ENCODE results near the gene EBF4. TPM values are rescaled to one million over a fixed set of nuclear protein-coding genes. Genes with fewer than 3 reads are reported as not detected.

The EBF4 gene
- polyA plus RNA-seq, 1 experiment, result 0.60 TPM

DNA sequence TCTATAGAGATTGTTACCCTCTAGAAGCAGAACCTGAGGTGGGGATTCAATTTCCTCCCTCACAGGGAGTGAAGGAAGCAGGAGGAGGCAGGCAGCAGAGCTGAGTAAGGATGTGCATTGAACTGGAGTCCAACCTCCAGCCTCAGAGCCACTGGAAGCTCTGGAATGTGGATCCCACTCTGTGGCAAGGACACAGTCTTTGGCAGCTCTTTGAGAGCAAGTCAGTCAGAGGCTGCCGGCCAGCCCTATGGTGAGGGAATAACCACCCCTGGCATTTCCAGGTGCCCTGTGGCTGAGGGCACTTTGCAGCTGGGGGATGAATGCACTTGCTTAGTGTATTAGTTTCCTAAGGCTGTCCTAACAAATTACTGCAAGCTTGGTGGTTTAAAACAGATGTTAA, 37.2 kb downstream of the EBF4 start:
- Histone ChIP-seq H3K4me3 (ENCODE audit: low read depth, low read length) (no peak overlapping the region), H3K9me3 (ENCODE audit: control insufficient read depth, insufficient read depth, low read length) (peaks cover 4% of the 10 kb centered on the region; the same call in 1 of the 2 replicates), H3K27ac (ENCODE audit: low read depth, low read length) (no peak overlapping the region), H3K27me3 (ENCODE audit: control insufficient read depth, insufficient read depth, low read length) (peaks cover 15% of the 10 kb centered on the region)
- ChIA-PET CTCF (no interaction called here), POLR2A (no interaction called here)
- TF ChIP-seq, protein P1, sequence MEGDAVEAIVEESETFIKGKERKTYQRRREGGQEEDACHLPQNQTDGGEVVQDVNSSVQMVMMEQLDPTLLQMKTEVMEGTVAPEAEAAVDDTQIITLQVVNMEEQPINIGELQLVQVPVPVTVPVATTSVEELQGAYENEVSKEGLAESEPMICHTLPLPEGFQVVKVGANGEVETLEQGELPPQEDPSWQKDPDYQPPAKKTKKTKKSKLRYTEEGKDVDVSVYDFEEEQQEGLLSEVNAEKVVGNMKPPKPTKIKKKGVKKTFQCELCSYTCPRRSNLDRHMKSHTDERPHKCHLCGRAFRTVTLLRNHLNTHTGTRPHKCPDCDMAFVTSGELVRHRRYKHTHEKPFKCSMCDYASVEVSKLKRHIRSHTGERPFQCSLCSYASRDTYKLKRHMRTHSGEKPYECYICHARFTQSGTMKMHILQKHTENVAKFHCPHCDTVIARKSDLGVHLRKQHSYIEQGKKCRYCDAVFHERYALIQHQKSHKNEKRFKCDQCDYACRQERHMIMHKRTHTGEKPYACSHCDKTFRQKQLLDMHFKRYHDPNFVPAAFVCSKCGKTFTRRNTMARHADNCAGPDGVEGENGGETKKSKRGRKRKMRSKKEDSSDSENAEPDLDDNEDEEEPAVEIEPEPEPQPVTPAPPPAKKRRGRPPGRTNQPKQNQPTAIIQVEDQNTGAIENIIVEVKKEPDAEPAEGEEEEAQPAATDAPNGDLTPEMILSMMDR (IDR thresholded peaks at IDR 0.05; ENCODE audit: low read depth, low read length), result no peak
- DNase-seq (ENCODE audit: low read depth, low spot score), result no peak

DNA sequence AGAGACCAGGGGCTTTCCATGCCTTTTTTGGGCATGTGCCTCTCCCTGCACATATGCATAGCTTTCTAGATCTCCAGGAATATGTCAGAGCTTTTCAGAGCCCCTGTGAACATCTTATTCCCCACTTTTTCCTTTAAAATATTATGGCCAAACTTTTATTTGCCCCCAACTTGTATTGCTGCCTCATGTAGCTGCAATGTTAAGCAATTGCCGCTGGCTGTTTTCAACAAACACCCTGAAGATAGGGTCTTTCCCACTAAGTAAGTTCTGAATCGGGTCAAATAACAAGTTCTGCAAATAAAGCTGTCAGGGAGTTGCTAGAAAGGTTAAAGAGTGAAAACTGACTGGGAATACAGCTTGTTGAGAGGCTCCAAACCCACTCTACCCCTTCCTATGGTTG, 42.3 kb downstream of the EBF4 start:
- no peak for DNase-seq (ENCODE audit: low read depth, low spot score)
- Histone ChIP-seq H3K9me3 (ENCODE audit: control insufficient read depth, insufficient read depth, low read length) (peaks cover 4% of the 10 kb centered on the region; the same call in 1 of the 2 replicates), H3K4me3 (ENCODE audit: low read depth, low read length) (no peak overlapping the region), H3K27ac (ENCODE audit: low read depth, low read length) (no peak overlapping the region), H3K27me3 (ENCODE audit: control insufficient read depth, insufficient read depth, low read length) (peaks cover 18% of the 10 kb centered on the region)
- POLR2A ChIA-PET, result interaction anchor here (0.7 kb wide), 1 partner anchor 209 kb away, joined by 3 read pairs; no protein-coding TSS in a partner anchor
- CTCF ChIA-PET, result interaction anchor here (1.2 to 3.2 kb wide), 2 partner anchors 9 to 47 kb away, joined by 3 to 15 read pairs; no protein-coding TSS in a partner anchor
- TF ChIP-seq, protein P1 (IDR thresholded peaks at IDR 0.05; ENCODE audit: low read depth, low read length), result no peak

DNA sequence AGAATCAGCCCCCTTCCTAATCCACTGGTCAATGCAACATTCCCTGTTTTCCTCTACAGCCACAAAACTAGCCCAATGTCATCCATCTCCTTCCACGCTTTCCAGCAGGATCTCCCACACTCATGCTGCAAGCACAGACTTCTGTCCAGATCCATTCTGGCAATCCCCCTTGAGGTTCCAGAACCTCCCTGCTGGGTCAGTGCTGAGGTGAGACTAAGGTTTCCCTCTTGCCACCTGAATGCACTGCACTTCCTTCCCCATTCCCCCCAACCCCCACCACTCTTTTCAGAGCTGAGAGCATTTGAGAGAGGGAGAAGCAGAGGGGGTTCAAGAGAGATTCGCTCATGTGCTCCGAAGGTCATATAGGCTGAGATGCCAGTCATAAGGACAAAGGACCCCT, 43.9 kb downstream of the EBF4 start:
- Histone ChIP-seq H3K9me3 (ENCODE audit: control insufficient read depth, insufficient read depth, low read length) (peaks cover 4% of the 10 kb centered on the region; the same call in 1 of the 2 replicates), H3K27ac (ENCODE audit: low read depth, low read length) (no peak overlapping the region), H3K27me3 (ENCODE audit: control insufficient read depth, insufficient read depth, low read length) (peaks cover 19% of the 10 kb centered on the region), H3K4me3 (ENCODE audit: low read depth, low read length) (no peak overlapping the region)
- TF ChIP-seq, protein P1 (IDR thresholded peaks at IDR 0.05; ENCODE audit: low read depth, low read length), result no peak
- POLR2A ChIA-PET, result no interaction called here
- CTCF ChIA-PET, result no interaction called here
- no peak for DNase-seq (ENCODE audit: low read depth, low spot score)

DNA sequence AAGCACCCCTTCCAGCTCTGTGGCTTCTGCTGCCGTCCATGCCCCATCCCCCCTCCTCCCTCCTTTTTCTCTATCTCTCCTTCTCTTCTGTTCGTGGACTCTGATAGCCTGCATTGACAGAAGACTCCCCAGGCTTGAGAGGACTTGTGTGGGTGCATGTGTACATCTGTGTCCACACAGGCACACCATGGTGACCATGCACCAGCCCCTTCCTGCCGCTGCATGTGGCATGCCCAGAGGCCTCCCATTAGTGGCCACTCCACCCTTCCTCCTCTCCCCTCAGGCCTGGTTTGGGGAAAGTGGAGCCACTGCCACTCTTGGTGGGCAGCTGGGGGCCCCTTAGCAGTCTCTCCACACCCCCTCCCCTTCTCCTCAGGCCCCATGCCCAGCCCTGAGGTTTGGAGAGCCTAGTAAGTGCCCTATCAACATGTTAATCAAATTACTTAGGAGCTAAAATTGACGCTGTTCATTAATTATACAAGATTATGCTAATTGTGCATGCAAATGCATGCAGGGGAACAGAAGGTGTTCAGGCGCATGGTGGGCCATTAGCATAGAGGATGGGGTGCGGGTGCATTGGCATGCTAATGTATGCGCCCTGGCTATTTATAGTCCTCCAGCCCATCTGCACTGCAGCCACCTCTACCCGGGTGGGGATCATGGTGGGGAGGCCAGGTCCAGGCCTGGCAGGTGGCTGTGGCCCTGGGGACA, 45.9 kb downstream of the EBF4 start:
- H3K4me3 ChIP-seq (ENCODE audit: low read depth, low read length), result no peak overlapping the region
- CTCF ChIA-PET, result no interaction called here
- POLR2A ChIA-PET, result no interaction called here
- TF ChIP-seq, protein P1 (IDR thresholded peaks at IDR 0.05; ENCODE audit: low read depth, low read length), result no peak
- DNase-seq (ENCODE audit: low read depth, low spot score), result no peak
- H3K27me3 ChIP-seq (ENCODE audit: control insufficient read depth, insufficient read depth, low read length), result peaks cover 27% of the 10 kb centered on the region
- H3K9me3 ChIP-seq (ENCODE audit: control insufficient read depth, insufficient read depth, low read length), result no peaks in the 10 kb centered on the region
- H3K27ac ChIP-seq (ENCODE audit: low read depth, low read length), result no peak overlapping the region

DNA sequence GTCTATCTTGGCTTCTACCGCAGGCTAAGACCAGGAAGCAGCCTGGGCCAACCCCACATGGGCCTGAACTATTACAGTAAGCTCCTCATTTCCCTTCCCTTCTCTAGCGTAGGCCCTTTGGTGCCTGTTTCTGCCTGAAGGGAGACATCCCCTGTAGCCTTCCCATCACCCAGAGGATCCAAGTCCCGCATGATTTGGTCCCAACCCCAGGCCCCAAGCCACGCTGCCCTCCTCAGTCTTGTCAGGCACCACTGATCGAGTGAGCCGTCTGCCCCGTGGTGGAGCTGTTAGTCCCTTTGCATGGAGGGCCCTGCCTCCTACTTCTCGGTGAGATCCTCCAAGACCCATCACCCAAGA, 46.4 kb downstream of the EBF4 start:
- ChIA-PET CTCF (no interaction called here), POLR2A (no interaction called here)
- no peak overlapping the region for H3K4me3 ChIP-seq (ENCODE audit: low read depth, low read length)
- no peak for DNase-seq (ENCODE audit: low read depth, low spot score)
- no peak overlapping the region for H3K27ac ChIP-seq (ENCODE audit: low read depth, low read length)
- H3K9me3 ChIP-seq (ENCODE audit: control insufficient read depth, insufficient read depth, low read length), result no peaks in the 10 kb centered on the region
- H3K27me3 ChIP-seq (ENCODE audit: control insufficient read depth, insufficient read depth, low read length), result peaks cover 27% of the 10 kb centered on the region
- TF ChIP-seq, protein P1 (IDR thresholded peaks at IDR 0.05; ENCODE audit: low read depth, low read length), result no peak
